H1 (cell line): ENCODE data around the gene TNS3. TPM values are rescaled to one million over a fixed set of nuclear protein-coding genes. Genes with fewer than 3 reads are reported as not detected.

Experiments
- BCL11A ChIP-seq, 2 experiments: IDR thresholded peaks; one replicate each; pipeline ENCODE4 v1.6.1; 2011; ENCODE audit warnings: low read depth in 2 of 2, low read length in 2 of 2, mild to moderate bottlenecking in 2 of 2
- CHD7 ChIP-seq: fragments of 300-600 bp; sonication (generic); IDR thresholded peaks from 2 replicates; pipeline ENCODE4 v1.7.1; 2012; ENCODE audit warnings: low read length, moderate library complexity, mild to moderate bottlenecking, inconsistent platforms; ENCODE audit not compliant: insufficient replicate concordance
- EP300 ChIP-seq, 2 experiments: IDR thresholded peaks; 1 replicate in 1 of 2; 2 replicates in 1 of 2; pipeline ENCODE4 v1.6.1; 2011 to 2012; ENCODE audit warnings: low read depth in 2 of 2, low read length in 2 of 2, mild to moderate bottlenecking in 2 of 2, borderline replicate concordance in 1 of 2, inconsistent platforms in 1 of 2, moderate library complexity in 1 of 2
- HDAC6 ChIP-seq: IDR thresholded peaks from one replicate; pipeline ENCODE4 v1.7.1; 2012; ENCODE audit warnings: low read depth, mild to moderate bottlenecking, inconsistent platforms, low read length, moderate library complexity
- JUN ChIP-seq: IDR thresholded peaks from 2 replicates; pipeline ENCODE4 v1.6.1; 2011; ENCODE audit warnings: low read depth, mild to moderate bottlenecking, improper control_type of control experiment, low read length
- POLR2A ChIP-seq, 2 experiments: IDR thresholded peaks; 1 replicate in 1 of 2; 2 replicates in 1 of 2; pipeline ENCODE4 v1.6.1; 2011; ENCODE audit warnings: low read depth in 2 of 2, low read length in 2 of 2, mild to moderate bottlenecking in 2 of 2; ENCODE audit errors: control extremely low read depth in 1 of 2
- SAP30 ChIP-seq: fragments of 300-600 bp; sonication (generic); IDR thresholded peaks from 2 replicates; pipeline ENCODE4 v1.7.1; 2012; ENCODE audit warnings: low read length, moderate library complexity, mild to moderate bottlenecking, inconsistent platforms; ENCODE audit not compliant: insufficient read depth, insufficient replicate concordance
- SIX5 ChIP-seq: IDR thresholded peaks from 2 replicates; pipeline ENCODE4 v1.6.1; 2011; ENCODE audit warnings: mild to moderate bottlenecking, low read depth, low read length
- SP1 ChIP-seq: IDR thresholded peaks from 2 replicates; pipeline ENCODE4 v1.6.1; 2011; ENCODE audit warnings: low read depth, low read length
- polyA plus RNA-seq, 7 experiments: library from polyadenylated mRNA; depleted of rRNA in 3 of 7; stranded (reverse) in 5 of 7; unstranded in 2 of 7; fragments of >200 nt in 5 of 7; fragments of 200-250 nt in 2 of 7; gene quantifications; 1 replicate in 5 of 7; 2 replicates in 1 of 7; 4 replicates in 1 of 7; pipeline versions ENCODE4 v1.2.1 to v1.2.3, GENCODE V29; 2011 to 2013; ENCODE audit warnings: missing spikeins in 2 of 7, mixed read lengths in 2 of 7
- total RNA-seq: library from RNA; stranded (reverse); fragmentation: NEBNext Ultra II Directional; extraction: Animal tissue kit (Norgen Biotek cat#: 25700); gene quantifications from 2 replicates; pipeline ENCODE4 v1.2.1, GENCODE V29; 2021

TNS3 gene
- total and polyA plus RNA-seq, 2 of the 8 experiments (the other 6 are each of a cell fraction or from before 2014, with no cell fraction given): 11.9 to 24.2 TPM

GRCh38 chr7:47271749-47272148 lies 310.2 kb downstream of the TNS3 start (continued):
- no peak for TF ChIP-seq CHD7
- TF ChIP-seq SIX5: no peak
- TF ChIP-seq SAP30: no peak
- TF ChIP-seq BCL11A (IDR thresholded peaks at IDR 0.05; ENCODE audit: low read depth in 2 of 2, low read length in 2 of 2): no peak
- no peak for TF ChIP-seq HDAC6
- no peak for TF ChIP-seq EP300 (IDR thresholded peaks at IDR 0.05; ENCODE audit: borderline replicate concordance in 1 of 2, low read depth in 2 of 2, low read length in 2 of 2)
- no peak for TF ChIP-seq POLR2A (IDR thresholded peaks at IDR 0.05; ENCODE audit: control extremely low read depth in 1 of 2, low read depth in 2 of 2, low read length in 2 of 2)
- no peak for TF ChIP-seq JUN
- TF ChIP-seq SP1: no peak
